Thyroid gland (tissue), 4 donors: ENCODE data around the gene LTB4R. TPM values are rescaled to one million over a fixed set of nuclear protein-coding genes. Genes with fewer than 3 reads are reported as not detected.

Experiments used
- DNase-seq, 2 donors: peaks; one replicate each; pipeline ENCODE4 v3.0.0-alpha.2; 2019
- H3K27ac ChIP-seq, 3 donors: fragments of 200-600 bp; sonication (generic); 1 replicate in 2 of 3; 2 replicates in 1 of 3; pipeline ENCODE4 v1.5.1; 2016 to 2019; ENCODE audit warnings: mild to moderate bottlenecking in 1 of 3, moderate library complexity in 1 of 3
- H3K27me3 ChIP-seq: fragments of 200-600 bp; sonication (generic); one replicate; pipeline ENCODE4 v1.5.1; 2019
- H3K36me3 ChIP-seq, 2 donors: fragments of 200-600 bp; sonication (generic); one replicate each; pipeline ENCODE4 v1.5.1; 2016 to 2019
- H3K4me1 ChIP-seq, 2 donors: fragments of 200-600 bp; sonication (generic); one replicate each; pipeline ENCODE4 v1.5.1; 2017 to 2019
- H3K4me3 ChIP-seq, 3 donors: fragments of 200-600 bp; sonication (generic); replicated peaks in 1 of 3; 1 replicate in 2 of 3; 2 replicates in 1 of 3; pipeline ENCODE4 v1.5.1; 2016; ENCODE audit warnings: mild to moderate bottlenecking in 1 of 3
- H3K9me3 ChIP-seq: fragments of 200-600 bp; sonication (generic); one replicate; pipeline ENCODE4 v1.5.1; 2017
- CTCF ChIP-seq, 6 experiments: fragments of 200-600 bp in 3 of 6; fragments of 450-650 bp in 3 of 6; sonication (generic) in 3 of 6; IDR thresholded peaks; one replicate each; pipeline ENCODE4 v1.5.1; 2016 to 2019; ENCODE audit warnings: antibody characterized with exemption in 6 of 6, mild to moderate bottlenecking in 2 of 6, inconsistent platforms in 1 of 6, moderate library complexity in 1 of 6
- POLR2A ChIP-seq, 2 donors: fragments of 450-650 bp; IDR thresholded peaks; one replicate each; pipeline ENCODE4 v1.6.1; 2017; ENCODE audit warnings: antibody characterized with exemption in 2 of 2, mild to moderate bottlenecking in 2 of 2, moderate library complexity in 1 of 2
- WGBS, 2 donors: methylation state at CpG; one replicate each; pipeline ENCODE4 v1.1.5; 2017; 5-methylcytosine and 5-hydroxymethylcytosine counted together
- intact Hi-C: fragments of 100-400 bp; cut with DNase I; formaldehyde crosslinking; loops from one replicate; pipeline ENCODE4 v1.15.1; 2023
- total RNA-seq, 4 donors: library from RNA; depleted of rRNA; stranded (reverse); fragments of >200 nt; gene quantifications; one replicate each; pipeline ENCODE4 v1.2.3, GENCODE V29; 2016

LTB4R gene
- total RNA-seq, 4 donors from 2014 or later = 4.2 to 7.4 (median 4.3) TPM

- TF ChIP-seq POLR2A (IDR thresholded peaks at IDR 0.05) = no peak
- TF ChIP-seq CTCF (IDR thresholded peaks at IDR 0.05) = no peak
- H3K27ac ChIP-seq = peak overlapping the region in 1 of 3 donors; percentile 71
- H3K4me3 ChIP-seq = peak overlapping the region in 1 of 3 donors; percentile 36
- H3K27me3 ChIP-seq = no peaks in the 10 kb centered on the region
- DNase-seq = no peak
- no peaks in the 10 kb centered on the region for H3K9me3 ChIP-seq
- peaks cover 4 to 60% of the 10 kb centered on the region in 2 donors for H3K4me1 ChIP-seq
- intact Hi-C loops = no loop called here
- no peaks in the 10 kb centered on the region for H3K36me3 ChIP-seq
- 80 to 87% methylated on average over 8 to 13 of the region's 14 CpGs for WGBS, 2 donors
Measured at GRCh38 chr14:24338843-24339242, 27.5 kb downstream of the LTB4R start.

- H3K4me1 ChIP-seq = peaks cover 1 to 53% of the 10 kb centered on the region in 2 donors
- 29 to 32% methylated on average over 23 to 48 of the region's 51 CpGs for WGBS, 2 donors
- H3K27ac ChIP-seq = peak within 1 kb of the TSS in 2 of 3 donors; percentile 24 to 29
- peak; percentile 70 to 75 for DNase-seq
- H3K36me3 ChIP-seq = no peaks in the 10 kb centered on the region
- peak within 1 kb of the TSS; percentile 19 to 61 (median 36) for H3K4me3 ChIP-seq
- H3K27me3 ChIP-seq = no peaks in the 10 kb centered on the region
- no peaks in the 10 kb centered on the region for H3K9me3 ChIP-seq
- TF ChIP-seq CTCF (IDR thresholded peaks at IDR 0.05) (no peak), POLR2A (IDR thresholded peaks at IDR 0.05) (peak in 1 of 2 donors; percentile 48)
- intact Hi-C loops = no loop called here
Measured at GRCh38 chr14:24339284-24340151, 28.2 kb downstream of the LTB4R start, which contains the start of gene RIPK3. TSS of gene RIPK3 (minus strand) at chr14:24339991. CDS start at chr14:24339826, 165 bp downstream.

DNA sequence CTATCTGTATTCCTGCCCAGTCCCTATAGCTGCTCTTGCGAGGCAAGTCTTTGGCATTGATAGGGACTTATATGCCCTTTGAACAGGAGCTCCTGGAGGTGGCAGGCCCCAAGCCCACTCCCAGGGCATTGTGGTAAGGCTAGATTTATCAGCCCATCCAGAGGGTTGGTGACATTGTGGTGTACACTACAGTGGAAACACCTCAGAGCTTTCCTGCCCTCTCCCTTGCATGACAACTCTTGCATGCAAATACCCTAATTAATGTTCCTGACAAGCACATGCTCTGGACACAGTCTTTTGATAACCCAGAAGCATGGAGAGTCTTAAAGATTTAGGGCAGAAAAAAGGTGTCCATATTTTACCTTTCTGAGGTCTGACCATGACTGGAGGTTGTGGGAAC, 29.3 kb downstream of the LTB4R start:
- peaks cover 0 to 43% of the 10 kb centered on the region in 2 donors for H3K4me1 ChIP-seq
- no peaks in the 10 kb centered on the region for H3K36me3 ChIP-seq
- WGBS, 2 donors = 90 to 93% methylated on average over 1 of the region's 1 CpG
- intact Hi-C loops = no loop called here
- no peak overlapping the region for H3K27ac ChIP-seq
- no peaks in the 10 kb centered on the region for H3K9me3 ChIP-seq
- no peaks in the 10 kb centered on the region for H3K27me3 ChIP-seq
- no peak for TF ChIP-seq CTCF (IDR thresholded peaks at IDR 0.05)
- no peak for TF ChIP-seq POLR2A (IDR thresholded peaks at IDR 0.05)
- no peak overlapping the region for H3K4me3 ChIP-seq
- no peak for DNase-seq

GRCh38 chr14:24342889-24343288, 31.6 kb downstream of the LTB4R start:
- intact Hi-C loops = no loop called here
- Histone ChIP-seq H3K36me3 (no peaks in the 10 kb centered on the region), H3K27ac (no peak overlapping the region), H3K4me3 (no peak overlapping the region), H3K4me1 (peaks cover 0 to 21% of the 10 kb centered on the region in 2 donors), H3K27me3 (no peaks in the 10 kb centered on the region), H3K9me3 (no peaks in the 10 kb centered on the region)
- no peak for TF ChIP-seq CTCF (IDR thresholded peaks at IDR 0.05)
- TF ChIP-seq POLR2A (IDR thresholded peaks at IDR 0.05) = no peak
- 92 to 93% methylated on average over 4 of the region's 4 CpGs for whole genome bisulfite sequencing, 2 donors
- DNase-seq = no peak
